MM.1S (cell line): ENCODE results near the gene SFSWAP.

Experiments used
- DNase-seq: peaks from one replicate; pipeline ENCODE4 v3.0.0-alpha.2; 2015
- H2AFZ ChIP-seq: fragments of 300-600 bp; sonication (generic); 2 replicates; pipeline ENCODE4 v1.6.0; 2016; ENCODE audit warnings: antibody characterized with exemption, low read length
- H3F3A ChIP-seq: fragments of 300-600 bp; sonication (generic); 2 replicates; pipeline ENCODE4 v1.6.1; 2016; ENCODE audit warnings: mild to moderate bottlenecking, antibody characterized with exemption, low read length, moderate library complexity, mixed read lengths; ENCODE audit not compliant: insufficient read depth
- H3K27ac ChIP-seq: fragments of 300-600 bp; sonication (generic); 2 replicates; pipeline ENCODE4 v1.5.1; 2016; ENCODE audit warnings: mild to moderate bottlenecking, low read length
- H3K27me3 ChIP-seq: fragments of 300-600 bp; sonication (generic); replicated peaks from 2 replicates; pipeline ENCODE4 v1.6.0; 2016; ENCODE audit warnings: low read length; ENCODE audit not compliant: insufficient read depth
- H3K36me3 ChIP-seq: fragments of 300-600 bp; sonication (generic); replicated peaks from 2 replicates; pipeline ENCODE4 v1.6.1; 2016; ENCODE audit warnings: mild to moderate bottlenecking, low read length, mixed read lengths; ENCODE audit not compliant: insufficient read depth
- H3K4me1 ChIP-seq: fragments of 300-600 bp; sonication (generic); 2 replicates; pipeline ENCODE4 v1.6.1; 2016; ENCODE audit warnings: low read length, mixed read lengths
- H3K4me2 ChIP-seq: fragments of 300-600 bp; sonication (generic); 2 replicates; pipeline ENCODE4 v1.6.0; 2016; ENCODE audit warnings: low read depth, low read length
- H3K4me3 ChIP-seq: fragments of 300-600 bp; sonication (generic); 2 replicates; pipeline ENCODE4 v1.5.1; 2016; ENCODE audit warnings: low read length, mixed read lengths
- H3K79me2 ChIP-seq: fragments of 300-600 bp; sonication (generic); 2 replicates; pipeline ENCODE4 v1.6.1; 2016; ENCODE audit warnings: mixed run types, low read length, mixed read lengths
- H3K9ac ChIP-seq: fragments of 300-600 bp; sonication (generic); 2 replicates; pipeline ENCODE4 v1.6.1; 2016; ENCODE audit warnings: low read length, mixed read lengths
- H3K9me2 ChIP-seq: fragments of 300-600 bp; sonication (generic); replicated peaks from 2 replicates; pipeline ENCODE4 v1.6.1; 2016; ENCODE audit warnings: mild to moderate bottlenecking, low read length, mixed read lengths; ENCODE audit not compliant: insufficient read depth
- H3K9me3 ChIP-seq: fragments of 300-600 bp; sonication (generic); replicated peaks from 2 replicates; pipeline ENCODE4 v1.6.1; 2016; ENCODE audit warnings: mild to moderate bottlenecking, low read length, mixed read lengths; ENCODE audit not compliant: insufficient read depth
- H4K20me1 ChIP-seq: fragments of 300-600 bp; sonication (generic); 2 replicates; pipeline ENCODE4 v1.6.1; 2016; ENCODE audit warnings: mild to moderate bottlenecking, low read length, moderate library complexity, mixed read lengths; ENCODE audit not compliant: insufficient read depth
- CTCF ChIP-seq: fragments of 300-600 bp; sonication (generic); IDR thresholded peaks from 2 replicates; pipeline ENCODE4 v1.5.1; 2016; ENCODE audit warnings: antibody characterized with exemption, low read length, mixed read lengths
- EZH2 ChIP-seq: fragments of 300-600 bp; sonication (generic); optimal IDR thresholded peaks from 2 replicates; pipeline ENCODE3; 2017; ENCODE audit warnings: low read depth, mild to moderate bottlenecking, antibody characterized with exemption, low read length, mixed read lengths
- EZH2phosphoT487 ChIP-seq: fragments of 300-600 bp; sonication (generic); IDR thresholded peaks from 2 replicates; pipeline ENCODE4 v1.6.1; 2018; ENCODE audit warnings: antibody characterized with exemption, low read length

Gene SFSWAP

GRCh38 chr12:131761638-131762037 is 50.7 kb downstream of the SFSWAP start:
- H3K9me2 ChIP-seq: no peaks in the 10 kb centered on the region
- no peaks in the 10 kb centered on the region for H3K36me3 ChIP-seq
- no peaks in the 10 kb centered on the region for H3K27me3 ChIP-seq
- no peaks in the 10 kb centered on the region for H3K79me2 ChIP-seq
- no peak overlapping the region for H3K4me2 ChIP-seq
- no peak overlapping the region for H2AFZ ChIP-seq
- DNase-seq: no peak
- H3F3A ChIP-seq: no peaks in the 10 kb centered on the region
- no peaks in the 10 kb centered on the region for H4K20me1 ChIP-seq
- TF ChIP-seq EZH2phosphoT487: no peak
- no peak for TF ChIP-seq EZH2
- TF ChIP-seq CTCF: no peak
- H3K9me3 ChIP-seq: no peaks in the 10 kb centered on the region
- H3K4me1 ChIP-seq: no peaks in the 10 kb centered on the region
- H3K9ac ChIP-seq: no peak overlapping the region
- no peak overlapping the region for H3K27ac ChIP-seq
- no peak overlapping the region for H3K4me3 ChIP-seq

- Histone ChIP-seq H3K27ac (no peak overlapping the region), H3K79me2 (no peaks in the 10 kb centered on the region), H3F3A (no peaks in the 10 kb centered on the region), H3K9me2 (no peaks in the 10 kb centered on the region), H3K27me3 (no peaks in the 10 kb centered on the region), H3K4me1 (no peaks in the 10 kb centered on the region), H3K9me3 (no peaks in the 10 kb centered on the region), H4K20me1 (no peaks in the 10 kb centered on the region), H3K9ac (no peak overlapping the region), H3K36me3 (no peaks in the 10 kb centered on the region), H3K4me2 (no peak overlapping the region), H2AFZ (no peak overlapping the region), H3K4me3 (no peak overlapping the region)
- no peak for DNase-seq
- TF ChIP-seq EZH2: no peak
- TF ChIP-seq EZH2phosphoT487: no peak
- TF ChIP-seq CTCF: no peak
Observed at GRCh38 chr12:131764738-131765137, 53.8 kb downstream of the SFSWAP start.

- H4K20me1 ChIP-seq: no peaks in the 10 kb centered on the region
- DNase-seq: no peak
- no peak overlapping the region for H3K4me2 ChIP-seq
- no peaks in the 10 kb centered on the region for H3K36me3 ChIP-seq
- no peak for TF ChIP-seq EZH2phosphoT487
- no peak for TF ChIP-seq CTCF
- no peak for TF ChIP-seq EZH2
- no peak overlapping the region for H3K4me3 ChIP-seq
- no peaks in the 10 kb centered on the region for H3K79me2 ChIP-seq
- H3K9me2 ChIP-seq: no peaks in the 10 kb centered on the region
- no peak overlapping the region for H3K9ac ChIP-seq
- H3K4me1 ChIP-seq: no peaks in the 10 kb centered on the region
- H3F3A ChIP-seq: no peaks in the 10 kb centered on the region
- H3K9me3 ChIP-seq: no peaks in the 10 kb centered on the region
- no peak overlapping the region for H2AFZ ChIP-seq
- no peaks in the 10 kb centered on the region for H3K27me3 ChIP-seq
- no peak overlapping the region for H3K27ac ChIP-seq
Observed at GRCh38 chr12:131765961-131766360, 55.1 kb downstream of the SFSWAP start.
